HG03354 (cell line): ENCODE results near the gene PKIG.

Experiments
- ATAC-seq: cut with Tn5 transposase; IDR thresholded peaks from one replicate; pipeline ENCODE4 v1.9.1; 2021; ENCODE audit warnings: mild to moderate bottlenecking; ENCODE audit not compliant: unreplicated experiment, poor library complexity, severe bottlenecking

Gene PKIG

DNA sequence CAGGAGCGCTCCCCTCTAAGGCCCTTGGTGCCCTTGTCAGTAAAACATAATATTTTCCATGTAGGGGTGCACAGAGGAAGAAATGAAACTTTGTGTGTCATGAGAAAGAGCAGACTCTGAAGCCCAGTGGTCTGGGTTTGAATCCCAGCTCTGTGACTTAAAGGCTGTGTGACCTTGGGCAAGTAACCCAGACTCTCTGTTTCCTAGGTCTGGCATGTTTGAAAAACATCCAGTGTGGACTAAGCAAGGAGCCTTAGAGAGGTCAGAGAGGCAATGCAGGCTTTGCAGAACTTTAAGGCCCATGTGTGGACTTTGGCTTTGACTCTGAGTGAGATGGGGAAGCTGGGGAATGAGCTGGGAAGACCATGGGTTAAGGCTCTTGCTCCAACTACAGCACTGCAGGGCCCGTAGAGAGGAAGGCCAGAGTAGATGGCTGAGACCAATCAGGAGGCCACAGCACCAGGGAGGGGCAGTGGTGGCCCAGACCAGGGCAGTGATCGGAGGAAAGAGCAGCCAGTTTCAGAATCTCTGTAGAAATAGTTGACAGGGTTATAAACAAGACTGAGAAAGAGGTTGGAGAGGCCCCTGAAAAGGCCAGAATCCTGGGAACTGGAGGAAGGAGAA lies 50.9 kb downstream of the PKIG start:
- no peak for ATAC-seq

DNA sequence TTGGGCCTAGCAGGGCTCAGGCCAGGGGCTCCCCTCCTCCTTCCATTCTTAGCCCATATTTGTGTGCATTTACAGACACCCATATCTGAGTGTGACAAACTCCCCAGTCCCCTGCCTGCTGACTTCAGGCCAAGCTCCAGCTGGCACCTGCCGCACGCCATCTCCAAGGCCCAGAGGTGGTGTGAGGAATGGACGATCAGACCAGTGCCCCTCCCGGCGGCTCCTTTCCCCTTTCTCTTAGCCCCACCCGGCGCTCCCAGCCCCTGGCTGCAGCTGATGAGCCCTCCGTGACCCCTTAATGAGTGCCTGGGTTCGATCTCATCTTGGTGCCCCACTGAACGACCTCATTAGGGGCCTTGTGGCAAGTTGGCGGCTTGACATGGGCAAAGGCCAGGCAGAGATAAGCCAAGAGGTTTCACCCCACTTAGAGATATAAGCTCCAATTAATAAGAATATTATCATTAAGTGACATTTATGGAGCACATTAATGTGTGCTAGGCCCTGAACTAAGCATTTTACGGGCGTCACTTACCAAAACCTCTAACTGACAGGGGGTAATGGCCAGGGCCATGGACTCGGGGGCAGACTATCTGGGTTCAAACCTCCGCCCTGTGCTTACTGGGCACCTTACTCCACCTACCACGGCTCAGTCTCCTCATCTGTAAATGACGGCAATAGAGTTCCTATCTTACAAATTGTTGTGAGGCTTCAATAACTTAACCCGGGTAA lies 51.7 kb downstream of the PKIG start:
- ATAC-seq, result no peak

DNA sequence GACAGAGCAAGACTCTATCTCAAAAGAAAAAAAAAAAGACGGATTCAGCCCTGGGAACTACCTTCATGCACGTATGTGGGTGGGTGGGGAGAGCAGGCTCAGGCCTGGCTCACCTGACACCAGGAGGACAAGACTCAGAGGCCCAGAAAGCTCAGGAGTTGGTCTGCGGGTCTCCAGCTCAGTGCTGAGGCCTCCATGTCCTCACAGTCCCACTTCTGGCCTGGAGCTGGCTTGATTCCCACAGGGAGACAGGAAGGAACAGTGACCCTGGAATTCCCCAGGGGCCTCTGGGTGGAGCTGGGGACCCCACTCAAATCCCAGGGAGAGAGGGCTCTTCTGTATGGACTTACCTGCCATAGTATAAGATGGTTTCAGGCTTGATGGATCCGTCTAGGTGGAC lies 53.5 kb downstream of the PKIG start:
- no peak for ATAC-seq

DNA sequence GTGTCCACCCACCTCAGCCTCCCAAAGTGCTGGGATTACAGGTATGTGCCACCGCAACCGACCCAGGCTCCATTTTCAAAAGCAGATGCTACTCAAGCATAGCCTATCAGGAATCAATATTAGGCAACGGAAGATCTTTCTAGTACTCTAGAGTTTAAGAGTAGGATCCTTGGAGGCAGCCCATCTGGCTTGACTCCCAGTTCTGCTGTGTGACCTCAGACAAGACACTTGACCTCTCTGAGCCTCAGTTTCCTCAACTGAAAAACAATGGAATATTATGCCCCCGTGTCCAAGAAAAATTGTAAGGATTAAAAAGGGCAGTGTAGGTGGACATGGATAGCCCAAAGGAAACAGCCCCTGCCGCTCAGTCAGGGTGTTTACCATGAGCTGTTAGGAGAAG lies 54.7 kb downstream of the PKIG start:
- no peak for ATAC-seq

DNA sequence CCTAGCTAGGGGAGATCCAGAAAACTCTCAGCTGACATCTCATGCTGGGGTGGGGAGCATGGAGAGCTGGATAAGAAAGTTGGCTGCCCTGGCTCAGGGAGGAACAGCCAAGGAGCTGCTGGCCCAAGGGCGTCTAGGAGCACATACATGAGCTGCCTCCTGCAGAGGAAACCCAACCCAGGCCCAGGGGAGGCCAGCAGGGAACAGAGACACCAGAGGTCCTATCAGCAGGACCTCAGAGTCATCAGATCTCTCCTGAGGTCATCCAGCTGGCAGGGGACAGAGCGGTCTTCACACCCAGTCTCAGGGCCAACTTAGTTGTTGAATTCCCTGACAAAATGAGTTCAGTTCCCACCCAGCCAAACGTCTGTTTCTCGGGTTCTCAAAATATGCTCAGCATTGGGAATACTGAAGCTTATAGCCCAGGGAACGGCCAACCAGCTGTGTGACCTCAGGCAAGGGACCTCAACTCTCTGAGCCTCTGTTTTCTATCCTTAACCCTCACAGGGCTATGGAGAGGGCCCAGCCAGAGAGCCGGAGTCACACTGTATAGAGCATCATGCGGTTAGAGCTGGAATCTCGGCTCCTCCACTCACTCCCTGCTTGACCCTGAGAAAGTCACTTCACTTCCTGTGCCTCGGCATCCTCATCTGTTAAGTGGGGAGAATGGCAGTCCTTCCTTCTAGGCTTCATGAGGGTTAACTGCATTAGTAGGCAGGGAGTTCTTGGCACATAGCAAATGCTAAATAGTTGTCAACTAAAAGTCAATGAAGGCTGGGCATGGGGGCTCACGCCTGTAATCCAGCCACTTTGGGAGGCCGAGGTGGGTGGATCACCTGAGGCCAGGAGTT lies 55.4 kb downstream of the PKIG start:
- no peak for ATAC-seq

DNA sequence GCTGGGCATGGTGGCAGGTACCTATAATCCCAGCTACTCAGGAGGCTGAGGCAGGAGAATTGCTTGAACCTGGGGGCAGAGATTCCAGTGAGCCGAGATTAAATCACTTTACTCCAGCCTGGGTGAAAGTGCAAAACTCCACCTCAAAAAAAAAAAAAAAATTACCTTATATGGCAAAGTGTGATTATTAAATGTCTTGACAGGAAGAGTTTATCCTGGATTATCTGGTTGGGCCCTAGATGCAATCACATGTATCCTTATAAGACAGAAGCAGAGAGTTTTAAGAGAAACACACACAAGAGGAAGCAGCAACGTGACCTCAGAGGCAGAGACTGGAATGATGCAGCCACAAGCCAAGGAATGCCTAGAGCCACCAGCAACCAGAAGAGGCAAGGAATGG lies 58.1 kb downstream of the PKIG start:
- ATAC-seq, result no peak

DNA sequence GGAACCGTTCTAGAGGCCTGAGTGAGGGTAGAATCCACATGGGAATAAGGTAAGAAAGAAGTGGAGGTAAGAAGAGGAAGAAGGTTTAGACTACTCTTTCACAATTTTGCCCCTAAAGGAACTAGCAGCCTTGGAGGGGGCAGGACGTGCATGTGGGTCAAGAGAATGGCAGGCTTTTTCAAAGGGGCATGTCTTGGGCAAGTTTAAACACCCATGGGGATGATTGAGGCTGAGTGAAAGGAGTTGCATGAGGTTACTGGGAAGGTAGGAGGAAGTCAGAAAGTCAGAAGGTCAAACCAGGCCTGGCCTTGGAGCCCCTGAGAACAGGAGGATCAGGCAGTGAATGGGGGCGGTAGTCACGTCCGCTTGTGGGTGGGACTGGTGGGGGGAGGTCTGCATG lies 58.9 kb downstream of the PKIG start:
- no peak for ATAC-seq

DNA sequence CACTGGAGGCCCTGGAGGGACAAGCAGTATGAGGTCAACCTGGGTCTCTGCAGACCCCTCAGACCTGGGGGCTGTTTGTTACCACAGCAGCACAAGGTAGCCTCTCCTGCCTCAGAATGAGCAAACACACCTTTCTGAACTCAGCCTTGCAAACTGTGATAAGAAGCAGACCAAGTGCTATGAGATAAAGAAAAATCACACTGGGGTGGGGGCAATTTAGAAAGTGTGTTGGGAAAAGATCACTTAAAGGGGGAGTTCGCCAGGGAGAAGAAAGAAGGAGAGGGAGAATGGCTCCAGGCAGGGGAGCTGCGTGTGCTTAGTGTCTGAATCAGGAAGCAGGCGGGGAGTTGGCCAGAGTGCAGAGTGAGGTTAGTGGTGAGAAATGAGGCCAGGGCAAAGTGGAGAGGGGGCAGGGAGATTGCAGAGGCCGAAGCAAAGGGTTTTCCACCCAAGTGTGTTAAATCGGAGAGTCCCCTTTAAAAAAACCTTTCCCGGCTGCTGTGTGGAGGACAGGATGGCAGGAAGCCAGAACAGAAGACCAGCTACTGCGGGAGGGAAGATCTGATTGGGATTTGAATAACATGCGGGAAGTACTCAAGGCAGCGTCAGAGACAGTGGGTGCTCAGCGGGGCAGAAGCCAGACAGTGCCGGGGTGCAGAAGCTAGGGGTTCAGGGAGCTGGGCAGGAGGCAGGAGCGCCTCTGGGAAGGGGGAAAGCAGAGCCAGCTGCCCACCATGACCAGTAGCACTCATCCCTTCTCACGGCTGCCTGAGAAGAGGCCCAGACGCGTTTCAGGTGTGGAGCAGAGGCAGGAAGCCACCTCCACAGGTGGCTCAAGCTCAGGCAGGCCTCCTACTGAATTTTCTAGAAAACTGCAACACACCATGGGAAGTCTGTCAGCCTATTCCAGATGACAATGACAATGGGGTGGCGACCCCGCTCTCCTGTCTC lies 60.1 kb downstream of the PKIG start:
- ATAC-seq, result no peak

DNA sequence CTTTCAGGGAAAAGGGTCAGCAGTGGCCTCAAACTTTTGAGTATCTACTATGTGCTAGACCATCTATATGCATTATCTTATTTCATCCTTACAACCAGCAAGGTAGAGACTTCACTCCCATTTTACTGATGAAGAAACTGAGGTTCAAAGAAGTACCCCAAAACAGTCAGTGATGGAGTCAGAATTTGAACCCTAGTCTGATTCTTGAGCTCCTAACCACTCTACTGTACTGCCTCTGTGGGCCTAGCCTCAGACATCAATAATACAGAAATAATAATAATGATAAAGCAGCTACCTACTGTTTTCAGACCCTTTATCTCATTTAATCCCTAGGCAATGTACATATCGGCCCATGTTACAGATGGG lies 60.8 kb downstream of the PKIG start:
- no peak for ATAC-seq

DNA sequence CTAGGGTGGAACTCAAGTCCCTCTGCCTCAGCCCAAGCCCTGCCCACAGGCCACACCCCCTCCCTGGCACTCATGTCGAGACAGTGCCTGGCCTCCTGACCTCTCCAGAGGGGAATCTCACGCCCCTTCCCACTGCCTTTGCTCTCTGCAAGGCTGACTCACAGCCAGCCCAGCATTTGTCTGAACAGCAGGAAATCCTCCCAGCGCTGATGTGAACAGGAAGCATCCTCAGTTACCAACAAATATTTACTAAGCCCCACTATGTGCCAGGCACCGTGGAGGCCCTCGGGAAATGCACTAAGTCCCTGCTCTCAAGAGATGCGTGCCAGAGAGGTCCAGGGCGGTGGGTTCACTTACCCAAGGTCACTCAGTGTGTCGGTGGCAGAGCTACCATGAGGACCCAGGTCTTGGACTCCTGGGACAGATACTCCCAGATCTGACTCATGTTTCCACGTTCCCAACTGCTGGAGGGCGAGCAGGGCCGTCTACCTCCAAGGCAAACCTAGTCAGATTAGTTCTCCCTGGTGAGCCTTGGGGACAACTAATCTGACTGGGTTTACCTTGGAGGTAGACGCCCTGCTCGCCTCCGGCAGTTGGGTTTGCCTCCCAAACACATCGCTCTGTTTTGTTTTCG lies 61.3 kb downstream of the PKIG start:
- no peak for ATAC-seq

DNA sequence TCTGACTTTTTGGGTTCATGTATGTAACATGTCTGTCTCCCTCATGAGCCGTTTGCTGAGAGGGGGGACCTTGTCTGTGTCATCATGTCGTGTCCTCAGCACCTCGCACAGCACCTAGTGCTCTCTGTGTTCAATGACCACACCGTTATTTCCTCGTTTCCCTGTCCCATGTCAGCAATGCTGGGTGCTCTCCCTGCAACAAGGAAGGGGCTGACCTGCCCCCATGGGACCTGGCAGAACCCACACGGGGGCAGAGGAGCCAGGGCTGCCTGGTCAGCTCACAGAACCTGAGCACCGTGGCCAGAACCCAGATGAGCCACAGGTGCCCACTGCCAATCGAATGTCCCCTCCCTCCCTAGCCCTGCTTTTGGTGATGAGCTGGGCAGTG lies 61.8 kb downstream of the PKIG start:
- ATAC-seq, result no peak

DNA sequence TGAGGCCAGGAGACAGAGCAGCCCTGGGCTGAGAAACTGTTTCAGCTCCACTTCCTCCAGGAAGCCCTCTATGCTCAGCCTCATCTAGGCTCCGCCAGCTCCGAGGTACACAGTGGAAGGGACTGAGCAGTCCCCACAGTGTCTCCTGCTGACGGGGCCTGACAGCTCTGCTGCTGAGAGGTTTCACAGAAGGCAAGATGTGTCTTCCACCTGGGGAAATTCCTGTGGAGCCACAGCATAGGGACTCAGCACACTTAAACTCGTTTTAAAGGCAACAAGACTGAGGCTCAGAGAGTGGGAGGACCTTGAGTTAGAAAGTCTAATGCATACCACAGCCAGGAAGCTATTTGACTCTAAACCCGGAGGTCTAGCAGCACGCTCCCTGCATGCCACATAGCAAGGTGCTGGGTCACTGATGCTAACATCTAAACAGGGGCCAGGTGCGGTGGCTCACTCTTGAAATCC lies 62.3 kb downstream of the PKIG start:
- ATAC-seq, result no peak

DNA sequence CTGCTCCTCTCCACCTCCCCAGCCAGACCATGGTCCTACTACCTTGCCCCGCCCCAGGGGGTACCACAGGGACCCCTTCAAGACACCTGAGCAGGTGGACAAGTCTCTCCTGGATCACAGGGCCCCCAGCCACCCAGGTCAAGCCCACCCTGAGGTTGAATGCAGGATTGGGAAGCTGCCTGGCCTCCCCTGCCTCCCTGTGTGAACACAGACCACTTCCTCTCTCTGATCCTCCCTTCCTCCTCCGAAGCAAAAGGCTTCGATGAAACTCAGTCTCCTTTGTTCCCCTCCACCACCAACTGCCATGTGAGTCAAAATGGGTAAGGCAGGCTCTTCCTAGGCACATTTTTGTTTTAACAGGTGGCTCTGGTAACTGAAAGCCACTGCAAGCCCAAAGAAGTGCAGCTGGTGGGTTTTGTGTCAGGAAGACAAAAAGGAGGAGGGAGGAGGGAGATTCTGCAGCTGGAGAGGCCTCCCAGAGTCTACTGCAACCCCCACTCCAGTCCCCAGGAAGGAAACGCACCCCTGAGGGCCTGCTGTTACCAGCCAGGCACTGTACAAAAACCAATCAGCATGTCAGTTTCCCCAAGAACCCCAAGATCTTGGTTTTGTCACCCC lies 63.8 kb downstream of the PKIG start:
- ATAC-seq, result peak; percentile 33

DNA sequence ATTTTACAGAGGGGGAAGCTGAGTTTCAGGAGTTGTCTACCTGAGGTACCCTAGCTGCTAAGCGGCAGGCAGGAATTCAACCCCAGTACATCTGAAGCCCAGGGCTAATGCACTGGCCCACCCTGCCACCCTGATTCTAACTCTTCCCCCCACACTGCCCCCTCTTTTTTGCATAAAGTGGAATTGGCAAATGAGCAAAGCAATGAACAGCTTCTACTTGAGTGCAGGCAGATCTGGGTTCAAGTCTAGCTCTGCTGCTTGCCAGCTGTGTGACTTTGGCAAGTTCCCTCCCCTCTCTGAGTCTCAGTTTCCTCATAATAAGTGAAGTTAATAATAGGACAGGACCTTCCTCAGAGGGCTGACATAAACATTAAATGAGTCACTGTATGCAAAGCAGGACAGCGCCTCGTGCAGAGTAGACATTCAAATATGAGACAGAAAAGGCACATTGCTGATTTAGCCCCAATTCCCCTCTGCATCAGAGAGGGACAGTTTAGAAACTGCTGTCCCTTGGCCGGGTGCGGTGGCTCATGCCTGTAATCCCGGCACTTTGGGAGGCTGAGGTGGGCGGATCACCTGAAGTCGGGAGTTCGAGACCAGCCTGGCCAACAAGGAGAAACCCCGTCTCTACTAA lies 64.4 kb downstream of the PKIG start:
- ATAC-seq, result peak; percentile 63

DNA sequence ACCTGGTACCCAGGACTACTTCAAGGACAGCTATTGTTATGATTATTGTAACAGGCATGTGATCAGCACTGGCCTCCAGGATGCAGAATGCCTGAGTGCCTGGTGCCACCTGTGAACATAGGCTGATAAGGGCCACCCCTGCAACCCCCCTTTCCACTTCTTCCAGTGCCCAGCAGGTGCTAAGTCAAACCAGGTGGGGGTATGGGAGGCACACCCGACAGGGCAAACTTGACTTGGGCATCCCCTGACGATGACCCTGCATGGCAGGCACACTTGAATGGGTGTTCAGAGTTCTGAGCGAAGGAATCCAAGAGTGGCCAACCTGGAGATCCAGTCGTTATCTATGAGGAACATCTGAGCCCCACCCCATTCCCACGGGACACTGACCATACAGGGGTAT lies 65.7 kb downstream of the PKIG start:
- no peak for ATAC-seq

DNA sequence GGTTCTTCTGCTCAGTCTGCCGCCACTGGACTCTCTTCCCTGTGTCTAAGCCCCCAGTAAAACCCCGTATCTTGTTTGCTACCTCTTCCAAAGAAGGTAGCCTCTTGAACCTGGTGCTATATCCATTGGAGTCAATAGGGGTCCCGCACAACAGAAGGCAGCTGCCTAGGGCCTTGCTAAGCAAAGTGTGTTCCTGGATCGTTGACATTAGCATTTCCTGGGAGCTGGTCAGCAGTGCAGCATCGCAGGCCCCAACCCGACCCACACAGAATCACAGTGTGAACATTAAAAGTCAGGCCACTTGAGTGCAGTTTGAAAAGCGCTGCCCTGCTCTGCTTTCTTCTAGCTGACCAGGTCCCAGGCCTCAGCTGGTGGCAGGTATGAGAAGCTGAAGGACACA lies 66.2 kb downstream of the PKIG start:
- ATAC-seq, result no peak

DNA sequence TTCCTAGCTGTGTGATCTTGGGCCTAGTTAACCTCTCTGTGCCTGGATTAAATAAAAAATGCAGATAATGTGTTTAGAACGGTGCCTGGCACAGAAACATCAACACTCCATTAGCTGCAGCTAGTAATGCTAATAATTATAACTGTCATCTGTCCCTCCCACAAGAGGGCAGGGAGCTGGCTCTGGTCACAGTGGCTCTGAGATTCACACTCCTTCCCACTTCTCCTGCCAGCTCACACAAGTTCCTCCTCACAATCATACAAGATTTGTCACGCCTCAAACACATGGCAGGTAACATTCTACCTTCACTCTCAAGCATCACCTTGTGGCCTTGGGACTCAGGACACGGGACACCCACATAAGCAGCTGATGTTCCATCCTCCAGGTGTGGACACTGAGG lies 66.7 kb downstream of the PKIG start:
- no peak for ATAC-seq

DNA sequence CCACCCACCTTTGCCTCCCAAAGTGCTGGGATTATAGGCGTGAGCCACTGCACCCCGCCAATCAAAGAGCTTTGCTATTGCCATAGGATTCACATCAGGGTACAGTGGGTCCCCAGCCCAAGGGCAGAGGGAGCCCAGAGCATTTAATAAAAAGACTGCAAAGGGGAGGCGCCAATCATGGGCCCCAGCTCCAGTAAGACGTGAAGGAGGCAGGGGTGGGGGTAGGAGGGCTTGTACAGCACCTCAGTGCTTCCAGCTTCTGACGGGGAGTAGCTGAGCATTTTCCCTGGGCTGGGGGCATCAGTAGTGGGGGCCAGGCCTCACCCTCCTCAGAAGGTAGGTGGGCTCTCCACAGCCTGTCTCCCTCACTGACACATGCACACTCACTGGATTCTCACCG lies 67.6 kb downstream of the PKIG start:
- ATAC-seq, result no peak
